ENCODE measurements around the gene TNFAIP2. TPM values are rescaled to one million over a fixed set of nuclear protein-coding genes. Genes with fewer than 3 reads are reported as not detected.

Gene TNFAIP2
- polyA plus RNA-seq, 1 donor, result 39.8 TPM

DNA sequence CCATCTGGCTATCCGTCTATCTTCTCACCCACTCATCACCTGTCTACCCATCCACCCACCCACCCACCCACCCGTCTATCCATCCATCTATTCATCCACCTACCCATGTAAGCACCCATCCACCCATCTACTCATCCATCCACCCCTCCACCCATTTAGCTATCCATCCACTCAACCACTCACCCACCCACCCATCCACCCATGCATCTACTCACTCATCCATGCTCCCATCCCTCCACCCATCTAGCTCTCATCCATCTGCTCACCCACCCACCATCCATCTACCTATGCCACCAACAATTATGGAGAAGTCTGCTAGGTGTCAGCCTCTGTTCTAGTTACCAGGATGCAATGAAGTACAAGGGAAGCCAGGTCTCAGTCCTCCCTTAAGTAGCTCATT lies 11.1 kb downstream of the TNFAIP2 start:
- DNase-seq (ENCODE audit: low read depth), result no peak

DNA sequence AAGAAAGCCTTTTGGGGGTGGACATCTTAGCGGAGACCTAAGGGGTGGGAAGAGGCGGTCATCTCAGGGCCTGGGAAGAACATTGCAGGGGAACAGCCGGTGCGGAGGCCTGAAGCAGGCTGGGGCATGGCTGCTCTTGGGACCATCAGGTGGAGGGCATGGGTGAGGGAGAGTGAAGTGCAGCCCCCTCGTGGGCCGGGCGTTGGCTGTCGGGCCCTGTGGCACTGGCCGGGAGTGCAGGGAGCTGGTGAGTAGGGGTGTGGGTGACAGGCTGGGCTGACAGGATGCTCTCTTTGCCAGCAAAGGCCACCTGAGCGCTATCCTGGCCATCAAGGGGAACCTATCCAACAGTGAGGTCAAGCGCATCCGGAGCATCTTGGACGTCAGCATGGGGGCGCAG lies 11.7 kb downstream of the TNFAIP2 start:
- no peak for DNase-seq (ENCODE audit: low read depth)

DNA sequence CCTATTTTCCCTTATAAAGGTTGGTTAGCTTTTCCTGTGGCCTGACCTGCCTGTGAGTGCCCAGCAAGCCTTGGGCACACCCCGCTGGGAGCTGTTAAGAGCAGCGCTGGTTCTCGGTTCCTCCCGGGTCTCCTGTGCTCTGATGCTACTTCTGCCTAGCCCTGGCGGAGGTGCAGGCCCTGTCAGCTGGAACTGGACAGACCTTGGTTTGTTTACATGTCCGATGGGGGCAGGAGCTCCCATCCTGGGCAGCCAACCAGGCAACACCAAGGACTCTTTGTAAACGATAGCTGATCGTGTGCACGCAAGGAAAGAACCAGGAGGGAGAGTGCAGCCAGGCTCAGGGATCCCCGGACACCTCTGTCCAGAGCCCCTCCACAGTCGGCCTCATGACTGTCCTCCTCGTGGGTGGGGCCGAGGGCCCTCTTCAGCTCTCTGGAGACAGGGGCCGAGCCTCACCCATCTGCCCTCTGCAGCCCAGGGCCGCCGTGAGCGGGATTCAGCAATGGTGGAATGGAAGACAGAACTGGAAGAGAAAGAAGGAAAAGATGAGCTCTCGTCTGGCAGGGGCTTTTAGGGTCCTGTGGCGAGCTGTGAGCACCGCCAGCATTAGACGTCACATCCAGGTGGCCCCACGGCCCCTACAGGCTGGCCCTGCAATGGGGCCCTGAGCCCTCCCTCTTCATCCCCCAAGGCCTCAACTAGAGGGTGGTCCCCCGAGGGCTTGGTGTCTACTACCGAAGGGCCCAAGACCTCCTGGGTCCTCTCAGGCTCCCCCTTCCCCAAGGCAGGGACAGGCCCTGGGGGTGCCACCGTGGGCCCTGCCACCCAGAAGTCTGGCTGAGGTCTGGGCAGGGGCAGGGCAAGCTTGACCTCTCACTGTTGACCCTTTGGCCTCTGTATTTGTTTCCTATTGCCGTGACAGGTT lies 12.3 kb downstream of the TNFAIP2 start:
- DNase-seq (ENCODE audit: low read depth), result no peak

DNA sequence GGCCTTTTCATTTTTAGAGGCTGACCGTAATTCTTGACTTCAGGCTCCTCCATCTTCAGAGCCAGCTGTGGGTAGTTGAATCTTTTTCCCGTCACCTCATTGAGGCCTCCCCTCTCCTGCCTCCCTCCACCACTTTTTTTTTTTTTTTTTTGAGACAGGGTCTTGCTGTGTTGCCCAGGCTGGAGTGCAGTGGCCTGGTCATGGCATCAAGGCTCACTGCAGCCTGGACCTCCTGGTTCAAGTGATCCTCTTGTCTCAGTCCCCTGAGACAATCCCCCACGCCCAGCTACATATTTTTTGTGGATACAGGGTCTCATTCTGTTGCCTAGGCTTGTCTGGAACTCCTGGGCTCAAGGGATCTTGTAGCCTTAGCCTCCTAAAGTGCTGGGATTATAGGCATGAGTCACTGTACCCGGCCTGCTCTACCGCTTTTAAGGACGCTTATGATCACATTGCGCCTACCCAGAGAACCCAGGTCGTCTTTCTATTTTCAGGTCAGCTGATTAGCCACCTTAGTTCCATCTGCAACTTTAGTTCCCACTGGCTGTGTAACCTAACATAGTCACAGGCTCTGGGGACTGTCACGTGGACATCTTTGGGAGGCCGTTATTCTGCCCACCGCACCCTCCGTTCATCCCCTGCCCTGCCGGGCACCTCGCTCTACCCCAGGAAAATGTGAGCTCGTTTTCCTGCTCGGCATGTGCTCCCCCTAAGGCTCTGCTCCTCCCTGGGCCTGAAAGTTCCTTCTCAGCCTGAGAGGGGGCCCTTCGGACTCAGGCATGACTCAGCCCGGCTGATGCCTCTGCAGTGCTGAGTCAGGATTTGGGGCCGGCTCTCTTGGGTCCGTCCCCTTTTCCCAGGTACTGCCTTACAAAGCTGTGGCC lies 13.4 kb downstream of the TNFAIP2 start:
- DNase-seq (ENCODE audit: low read depth), result no peak

DNA sequence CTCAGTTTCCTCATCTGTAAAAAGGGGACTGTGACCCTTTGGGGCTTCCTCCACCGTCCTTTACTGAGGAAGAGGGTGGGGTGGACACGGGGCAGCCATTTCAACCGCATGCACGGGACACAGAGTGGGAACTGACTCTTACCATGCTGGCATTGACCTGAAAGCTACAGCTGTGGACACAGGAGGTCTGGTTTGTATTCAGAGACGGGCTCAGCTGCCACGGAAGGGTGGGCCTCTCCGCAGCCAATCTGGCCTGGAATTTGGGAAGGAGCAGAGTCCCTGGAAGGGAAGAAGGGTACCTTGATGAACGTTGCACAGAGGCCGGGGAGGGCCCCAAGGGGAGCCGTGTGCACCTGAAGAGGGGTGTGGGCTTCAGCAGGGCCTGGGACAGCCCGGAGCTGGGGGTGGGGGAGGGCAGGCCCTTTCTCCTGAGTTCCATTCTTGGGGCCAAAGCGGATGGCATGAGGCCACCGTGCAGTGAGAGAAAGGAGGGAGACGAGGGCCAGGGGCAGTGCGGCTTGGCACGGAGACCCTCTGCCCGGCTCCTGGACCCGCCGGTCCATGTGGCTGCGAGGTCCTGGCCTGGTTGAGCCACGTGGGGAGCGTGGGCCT lies 14.5 kb downstream of the TNFAIP2 start:
- no peak for DNase-seq (ENCODE audit: low read depth)

DNA sequence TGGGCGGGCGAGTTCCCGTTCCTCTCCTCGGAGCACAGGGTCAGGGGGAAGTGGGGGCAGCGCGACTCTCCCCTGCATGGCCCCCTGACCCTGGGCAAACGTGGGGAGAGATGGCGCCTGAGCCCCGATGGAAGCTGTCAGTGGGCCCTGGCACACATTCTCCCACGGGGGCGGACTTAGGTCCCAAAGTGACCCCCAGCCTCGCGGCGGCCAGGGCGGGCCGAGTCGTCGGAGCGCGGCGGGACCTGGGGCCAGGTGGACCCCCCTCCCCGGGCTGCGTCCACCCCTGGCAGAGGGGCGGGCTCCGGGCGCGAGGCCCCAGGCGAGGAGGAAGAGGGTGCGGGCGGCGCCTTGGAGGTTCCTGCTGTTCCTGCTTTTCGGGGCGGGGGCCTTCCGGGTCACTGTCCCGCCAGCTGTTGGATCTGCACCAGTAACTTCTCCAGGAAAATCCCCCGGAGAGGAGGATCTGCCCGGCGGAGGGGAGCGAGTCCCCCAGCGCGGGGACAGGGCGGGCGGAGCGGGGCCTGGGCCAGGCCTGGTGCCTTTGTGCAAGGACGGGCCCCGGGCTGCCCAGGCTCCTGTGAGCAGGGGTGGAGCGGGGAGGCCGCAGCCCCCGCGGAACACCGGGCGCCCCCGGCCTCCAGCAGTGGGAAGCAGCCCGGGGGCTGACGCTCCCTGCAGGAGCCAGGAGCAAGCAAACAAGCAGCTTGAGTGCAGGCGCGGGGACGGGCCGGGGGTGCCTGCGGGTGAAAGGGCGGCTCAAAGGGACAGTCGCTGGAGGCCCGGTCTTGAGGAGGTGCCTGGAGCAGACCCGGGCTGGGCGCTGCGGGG lies 15.3 kb downstream of the TNFAIP2 start:
- no peak for DNase-seq (ENCODE audit: low read depth)

DNA sequence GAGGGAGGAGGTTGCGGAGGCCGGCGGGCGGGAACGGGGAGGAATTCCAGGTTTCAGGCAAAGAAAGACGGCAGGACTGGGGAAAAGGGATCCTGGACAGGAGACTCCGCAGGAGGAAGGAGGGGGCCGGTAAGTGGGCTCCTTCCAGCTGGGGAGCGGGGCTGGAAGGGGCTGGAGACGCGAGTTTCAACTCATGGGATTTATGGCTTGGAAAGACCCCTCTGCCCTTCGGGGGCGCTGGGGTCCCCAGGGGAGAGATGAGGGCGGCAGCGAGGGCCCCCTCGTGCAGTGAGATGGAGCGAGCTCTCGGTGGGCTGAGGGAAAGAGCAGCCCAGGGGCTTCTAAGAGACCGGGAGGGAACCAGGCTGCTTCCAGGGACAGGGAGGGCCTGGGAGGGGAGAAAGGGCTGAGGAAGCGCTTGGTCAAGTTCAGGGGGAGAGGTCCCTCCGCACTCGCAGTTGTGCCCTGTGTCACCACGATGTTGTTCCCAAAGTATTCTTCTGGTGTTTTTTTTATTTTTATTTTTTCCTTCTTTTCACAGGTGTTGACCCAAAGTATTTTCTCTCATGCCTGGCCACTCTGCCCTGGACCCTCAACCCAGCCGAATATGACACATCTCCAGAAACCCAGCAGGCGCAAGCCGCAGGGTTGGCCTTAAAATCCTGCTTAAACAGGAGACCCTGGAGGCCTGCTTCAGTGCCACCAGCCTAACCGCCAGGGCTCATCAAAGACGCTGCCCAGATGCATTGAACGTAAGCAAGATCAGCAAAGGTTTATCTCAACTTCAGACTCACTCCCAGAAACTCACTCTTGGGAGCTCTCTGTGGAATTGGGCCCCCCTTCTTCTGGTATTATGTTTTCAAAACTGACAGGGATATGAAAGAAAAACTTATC lies 16.1 kb downstream of the TNFAIP2 start:
- no peak for DNase-seq (ENCODE audit: low read depth)

DNA sequence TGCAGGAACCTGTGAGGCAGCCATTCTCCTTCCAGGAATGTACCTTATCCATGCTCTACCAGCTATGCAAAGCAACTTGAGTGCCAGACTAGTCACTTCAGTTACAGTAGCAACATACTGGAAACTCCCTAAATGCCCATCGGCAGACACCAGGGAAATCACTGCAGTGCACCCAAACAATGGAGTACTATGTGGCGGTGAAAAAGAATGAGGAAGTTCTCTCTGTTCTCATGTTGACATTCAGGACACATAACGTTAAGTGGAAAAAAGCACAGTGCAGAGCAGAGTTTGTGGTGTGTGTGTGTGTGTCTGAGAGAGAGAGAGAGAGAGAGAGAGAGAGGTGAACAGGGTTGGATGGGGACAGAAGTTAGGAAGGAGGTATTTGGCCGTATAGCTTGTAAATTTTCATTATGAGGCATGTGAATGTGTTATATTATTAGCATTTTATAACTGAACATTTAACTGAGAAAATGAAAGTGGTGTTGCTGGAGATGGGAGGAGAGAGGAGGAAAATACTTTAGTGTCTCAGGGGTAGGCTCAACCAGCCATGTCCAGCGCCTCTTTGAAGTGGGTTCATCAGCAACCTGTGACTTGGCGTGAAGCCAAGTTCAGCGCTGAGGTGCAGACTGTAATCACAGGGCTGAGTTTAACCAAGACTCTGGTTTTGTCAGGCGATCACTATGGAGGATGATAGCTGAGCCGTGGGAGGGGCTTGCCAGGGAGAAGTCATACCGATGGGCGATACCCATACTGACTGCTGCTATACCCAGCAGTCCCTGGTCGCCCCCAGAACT lies 17.3 kb downstream of the TNFAIP2 start:
- DNase-seq (ENCODE audit: low read depth), result no peak

DNA sequence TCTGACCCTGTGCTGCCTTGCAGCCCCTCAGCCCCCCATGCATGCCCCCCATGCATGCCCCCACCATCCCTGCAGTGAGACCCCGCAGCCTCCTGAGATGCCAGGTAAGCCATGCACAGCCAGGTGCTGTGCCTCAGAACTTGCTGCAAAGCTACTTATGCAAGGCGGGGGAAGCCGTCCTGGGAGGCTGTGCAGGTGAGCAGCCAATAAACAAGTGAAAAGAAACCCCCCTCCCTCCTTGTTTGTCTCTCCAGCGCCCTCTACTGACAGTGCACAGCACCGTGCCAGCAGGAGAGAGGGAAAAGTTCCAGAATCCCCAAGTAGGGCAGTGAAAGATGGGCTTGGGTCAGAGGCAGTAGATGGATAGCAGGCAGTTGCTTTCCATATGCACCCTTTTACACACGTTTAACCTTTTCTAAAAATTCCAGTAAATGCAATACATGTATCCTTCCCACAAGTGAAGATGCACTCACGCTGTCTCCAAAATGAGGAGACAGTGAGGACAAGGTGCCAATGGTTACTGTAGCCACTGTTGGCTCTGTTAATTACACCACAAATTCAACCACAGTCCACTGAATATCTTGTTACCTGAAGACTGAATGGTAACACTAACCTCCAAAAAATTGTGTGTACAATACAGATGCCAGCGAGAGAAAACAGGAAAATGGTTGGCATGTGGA lies 18.0 kb downstream of the TNFAIP2 start:
- no peak for DNase-seq (ENCODE audit: low read depth)

DNA sequence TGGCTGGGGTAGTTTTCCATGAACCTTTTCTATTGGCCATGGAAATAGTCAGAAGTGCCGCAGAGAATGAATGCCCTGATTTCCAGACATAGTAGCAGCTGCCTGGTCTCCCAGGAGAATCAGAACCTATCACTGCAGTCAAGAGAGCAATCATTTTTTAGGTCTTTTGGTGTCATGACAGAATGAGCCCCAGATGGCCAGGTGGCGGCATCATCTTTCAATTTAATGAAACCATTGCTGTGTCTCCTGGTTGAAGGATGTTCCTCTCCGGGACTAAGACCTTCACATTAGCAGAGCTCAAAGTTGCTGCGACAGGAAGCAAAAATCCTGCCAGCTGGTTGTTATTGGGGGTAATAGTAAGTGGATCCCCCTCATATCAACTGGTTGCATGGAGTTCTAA lies 18.8 kb downstream of the TNFAIP2 start:
- no peak for DNase-seq (ENCODE audit: low read depth)

DNA sequence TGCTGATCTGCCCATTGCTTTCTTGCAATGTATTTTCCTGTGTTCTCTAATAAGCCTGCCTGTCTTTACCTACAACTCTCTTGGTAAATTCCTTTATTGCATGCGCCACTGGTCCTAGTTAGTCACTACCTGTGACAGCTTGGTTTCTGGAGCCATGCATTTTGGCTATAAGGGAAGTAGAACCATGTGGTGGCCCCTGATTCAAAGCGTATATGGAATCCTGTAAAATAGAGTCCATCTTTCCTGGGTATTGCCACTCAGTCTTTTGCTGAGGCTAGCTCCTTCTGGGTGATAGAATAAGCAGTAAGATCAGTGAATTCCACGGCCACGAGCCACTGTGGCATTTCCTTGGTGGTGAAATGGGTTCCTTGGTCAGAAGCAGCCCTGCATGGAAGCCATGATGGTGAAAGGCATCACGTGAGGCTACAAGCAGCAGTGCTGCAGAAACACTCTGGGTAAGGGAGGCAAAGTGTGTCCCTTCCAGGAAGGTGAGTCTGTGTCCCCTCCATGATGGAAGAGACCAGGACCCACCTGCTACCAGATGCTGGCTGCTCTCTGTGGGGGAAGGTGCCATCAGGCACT lies 19.6 kb downstream of the TNFAIP2 start:
- DNase-seq (ENCODE audit: low read depth), result no peak

DNA sequence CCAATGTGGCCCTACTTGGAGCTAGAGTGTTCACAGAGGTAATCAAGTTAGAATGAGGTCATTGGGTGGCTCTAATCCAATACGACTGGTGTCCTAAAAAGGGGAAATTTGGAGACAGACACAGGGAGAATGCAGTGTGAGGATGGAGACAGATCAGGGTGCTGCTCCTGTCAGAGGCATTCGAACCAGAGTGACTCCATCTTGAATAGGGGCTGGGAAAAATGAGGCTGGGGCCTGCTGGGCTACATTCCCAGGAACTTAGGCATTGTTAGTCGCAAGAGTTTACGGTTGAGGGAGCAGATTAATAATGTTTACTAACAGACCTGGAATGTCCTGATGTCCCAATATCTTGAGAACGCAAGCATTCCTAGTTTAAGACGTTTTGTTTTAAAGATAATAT lies 20.2 kb downstream of the TNFAIP2 start:
- no peak for DNase-seq (ENCODE audit: low read depth)

DNA sequence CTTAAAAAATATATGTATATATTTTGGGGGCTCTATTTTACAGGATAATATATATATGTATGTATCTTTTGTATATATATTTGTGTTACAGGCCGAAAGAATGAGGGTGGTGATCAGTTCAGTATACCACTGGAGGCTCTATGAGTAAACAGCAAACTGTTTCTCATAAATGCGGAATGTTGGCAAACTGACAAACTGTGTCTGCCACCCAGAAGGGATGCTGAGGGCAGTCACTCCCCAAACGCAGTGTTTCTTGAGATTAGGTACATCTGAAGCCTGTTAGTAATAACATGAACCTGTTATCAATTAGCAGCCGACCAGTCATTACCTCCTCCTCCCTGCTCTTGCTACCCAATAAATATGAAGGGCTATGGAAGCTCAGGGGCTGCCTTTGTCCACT lies 20.8 kb downstream of the TNFAIP2 start:
- no peak for DNase-seq (ENCODE audit: low read depth)

DNA sequence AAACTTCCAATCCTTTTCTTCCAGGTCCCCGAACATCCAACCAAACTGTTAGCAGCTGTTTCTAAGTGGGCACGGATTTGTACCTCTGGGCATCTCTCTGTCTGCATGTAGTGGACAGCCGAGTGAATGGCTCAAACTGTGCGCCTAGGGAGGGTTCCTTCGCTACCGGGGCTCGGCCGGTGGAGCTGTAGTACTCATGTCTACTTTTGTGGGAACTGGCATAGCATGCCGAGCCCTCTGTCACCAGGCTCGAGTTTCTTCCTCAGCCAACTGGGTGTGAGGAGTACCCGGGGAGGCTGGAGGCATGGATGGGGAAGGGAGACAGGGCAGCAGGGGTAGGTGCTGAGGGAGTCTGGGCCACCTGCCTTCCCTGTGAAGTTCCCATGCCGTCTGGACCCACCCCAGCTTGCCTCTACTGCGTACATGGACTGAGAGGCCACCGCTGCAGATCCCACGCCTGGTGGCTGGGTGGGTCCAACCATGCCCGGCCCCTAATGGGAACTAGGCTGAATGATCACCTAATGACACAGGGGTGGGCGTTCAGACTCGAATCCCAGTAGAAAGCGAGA lies 23.0 kb downstream of the TNFAIP2 start:
- no peak for DNase-seq (ENCODE audit: low read depth)

DNA sequence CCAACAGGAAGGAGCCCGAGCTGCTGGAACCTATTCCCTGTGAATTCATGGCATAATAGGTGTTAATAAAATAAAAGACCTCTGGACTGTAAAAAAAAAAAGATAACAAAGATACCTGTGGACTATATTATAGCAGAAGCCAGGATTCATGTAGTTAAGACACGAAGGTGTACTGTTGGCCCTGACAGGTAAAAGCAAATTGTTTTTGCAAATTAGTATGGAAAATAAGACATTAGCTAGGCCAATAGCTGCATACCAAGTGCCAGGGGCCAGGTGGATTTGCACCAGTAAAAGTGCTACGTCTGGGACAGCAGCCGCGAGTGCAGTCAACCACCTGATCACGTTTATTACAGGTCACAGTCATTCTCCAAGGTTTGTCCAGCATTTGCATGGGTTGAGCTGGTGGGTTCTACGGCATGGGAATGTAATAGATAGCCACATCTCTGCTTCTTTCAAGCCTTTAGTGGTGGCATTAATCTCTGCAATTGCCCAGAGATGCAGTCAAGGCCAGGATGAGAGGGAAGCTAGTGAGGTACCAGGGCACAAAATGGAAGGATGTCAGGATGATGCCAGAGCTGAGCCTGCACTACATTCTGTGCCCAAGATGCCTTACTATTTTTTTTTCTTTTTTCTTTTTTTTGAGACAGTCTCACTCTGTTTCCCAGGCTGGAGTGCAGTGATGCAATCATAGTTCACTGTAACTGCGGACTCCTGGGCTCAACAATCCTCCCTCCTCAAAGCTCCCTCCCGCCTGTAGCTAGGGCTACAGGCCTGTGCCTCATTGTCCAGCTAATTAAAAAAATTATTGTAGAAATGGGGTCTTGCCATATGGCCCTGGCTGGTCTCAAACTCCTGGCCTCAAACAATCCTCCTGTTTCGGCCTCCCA lies 26.3 kb downstream of the TNFAIP2 start:
- no peak for DNase-seq (ENCODE audit: low read depth)

DNA sequence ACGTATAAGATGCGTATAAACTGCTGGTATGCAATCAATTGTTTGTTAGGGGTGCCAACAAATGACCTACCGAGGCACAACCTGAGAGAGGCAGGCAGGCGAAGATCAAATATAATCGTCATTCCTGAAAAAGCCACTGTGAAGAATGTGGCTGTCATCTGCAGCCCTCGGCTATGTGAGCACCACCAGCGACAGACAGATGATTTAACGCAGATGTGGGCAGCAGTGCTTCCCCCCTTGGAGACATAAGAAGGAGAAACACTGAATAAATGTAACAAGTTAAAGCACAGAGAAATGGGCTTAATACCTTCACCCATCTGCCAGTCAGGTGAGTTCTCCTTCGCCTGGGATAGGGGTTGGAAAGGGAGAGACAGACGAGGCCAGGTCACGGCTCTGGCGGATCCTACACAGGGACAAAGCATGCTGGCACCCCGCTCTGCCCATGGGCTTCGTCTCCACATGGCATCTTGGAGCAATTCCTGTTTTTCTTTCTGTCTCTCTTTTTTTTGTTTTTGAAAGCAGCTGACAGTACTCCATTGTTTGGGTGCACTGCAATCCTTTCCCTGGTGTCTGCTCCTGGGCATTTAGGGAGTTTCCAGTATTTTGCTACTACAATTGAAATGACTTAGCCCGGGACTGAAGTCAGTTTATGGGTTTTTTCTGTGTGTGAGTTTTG lies 28.1 kb downstream of the TNFAIP2 start:
- DNase-seq (ENCODE audit: low read depth), result no peak

DNA sequence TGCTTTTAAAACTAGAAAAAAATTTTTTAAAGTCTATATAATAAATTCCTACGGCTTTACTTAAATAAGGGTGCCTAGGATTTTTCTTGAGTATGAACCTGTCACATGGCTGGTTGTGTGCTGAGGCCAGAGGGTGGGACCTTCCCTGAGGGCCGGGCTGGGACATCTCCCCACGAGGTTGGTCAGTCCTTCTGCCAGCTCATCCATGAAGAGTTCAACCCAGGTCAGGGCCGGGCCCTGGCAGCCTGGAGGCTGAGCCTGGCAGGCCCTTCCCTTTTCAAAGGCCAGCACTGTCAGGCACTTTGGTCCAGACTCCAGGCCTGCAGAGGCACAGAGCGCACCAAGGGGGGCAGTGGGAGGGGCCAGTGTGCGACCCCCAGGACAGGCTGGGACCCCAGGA lies 31.7 kb downstream of the TNFAIP2 start:
- no peak for DNase-seq (ENCODE audit: low read depth)

All from forelimb muscle (tissue), 1 donor.